ENCODE results near the gene PLEKHM2. TPM values are rescaled to one million over a fixed set of nuclear protein-coding genes. Genes with fewer than 3 reads are reported as not detected.

PLEKHM2 gene
- total RNA-seq, 1 experiment from 2014 or later: 41.8 TPM

GRCh38 chr1:15668089-15668754 lies 15.9 kb upstream of the PLEKHM2 start:
- H3K9ac ChIP-seq (ENCODE audit: low read length): no peak overlapping the region
- no peak overlapping the region for H3K4me2 ChIP-seq (ENCODE audit: low read depth, low read length, poor library complexity, severe bottlenecking)
- H3K9me2 ChIP-seq (replicated peaks; ENCODE audit: insufficient read depth, low read length): no peaks in the 10 kb centered on the region

GRCh38 chr1:15669074-15669473 lies 15.0 kb upstream of the PLEKHM2 start:
- Histone ChIP-seq H2AFZ (ENCODE audit: low read length) (no peak overlapping the region), H3K9me3 (ENCODE audit: low read length) (no peaks in the 10 kb centered on the region), H3K36me3 (ENCODE audit: insufficient read depth, low read length) (no peaks in the 10 kb centered on the region), H3K27ac (ENCODE audit: low read length) (no peak overlapping the region), H3K79me2 (ENCODE audit: low read length) (no peaks in the 10 kb centered on the region), H3K9me2 (replicated peaks; ENCODE audit: insufficient read depth, low read length) (no peaks in the 10 kb centered on the region), H3K4me1 (ENCODE audit: low read length) (no peaks in the 10 kb centered on the region), H3K4me2 (ENCODE audit: low read depth, low read length, poor library complexity, severe bottlenecking) (no peak overlapping the region), H3K4me3 (ENCODE audit: low read length) (no peak overlapping the region), H4K20me1 (ENCODE audit: insufficient read depth, low read depth, low read length) (0 out of 2 replicates have a peak, but pooled peaks cover 8% of the 10 kb centered on the region), H3K9ac (ENCODE audit: low read length) (no peak overlapping the region), H3K27me3 (ENCODE audit: low read length) (no peaks in the 10 kb centered on the region)
- no peak for DNase-seq

More at GRCh38 chr1:15668089-15668754, 15.9 kb upstream of the PLEKHM2 start:
- no peak for DNase-seq
- Histone ChIP-seq H3K9me3 (ENCODE audit: low read length) (no peaks in the 10 kb centered on the region), H3K27me3 (ENCODE audit: low read length) (no peaks in the 10 kb centered on the region), H3K79me2 (ENCODE audit: low read length) (no peaks in the 10 kb centered on the region), H3K27ac (ENCODE audit: low read length) (no peak overlapping the region), H2AFZ (ENCODE audit: low read length) (no peak overlapping the region), H3K4me1 (ENCODE audit: low read length) (no peaks in the 10 kb centered on the region), H4K20me1 (ENCODE audit: insufficient read depth, low read depth, low read length) (0 out of 2 replicates have a peak, but pooled peaks cover 8% of the 10 kb centered on the region), H3K4me3 (ENCODE audit: low read length) (no peak overlapping the region), H3K36me3 (ENCODE audit: insufficient read depth, low read length) (no peaks in the 10 kb centered on the region)

- Histone ChIP-seq H2AFZ (ENCODE audit: low read length) (no peak overlapping the region), H3K36me3 (ENCODE audit: insufficient read depth, low read length) (no peaks in the 10 kb centered on the region), H3K27ac (ENCODE audit: low read length) (no peak overlapping the region), H3K4me3 (ENCODE audit: low read length) (no peak overlapping the region), H3K27me3 (ENCODE audit: low read length) (no peaks in the 10 kb centered on the region), H3K79me2 (ENCODE audit: low read length) (no peaks in the 10 kb centered on the region), H3K9me2 (replicated peaks; ENCODE audit: insufficient read depth, low read length) (no peaks in the 10 kb centered on the region), H3K9ac (ENCODE audit: low read length) (no peak overlapping the region), H3K9me3 (ENCODE audit: low read length) (no peaks in the 10 kb centered on the region), H3K4me1 (ENCODE audit: low read length) (no peaks in the 10 kb centered on the region), H4K20me1 (ENCODE audit: insufficient read depth, low read depth, low read length) (0 out of 2 replicates have a peak, but pooled peaks cover under 1% of the 10 kb centered on the region), H3K4me2 (ENCODE audit: low read depth, low read length, poor library complexity, severe bottlenecking) (no peak overlapping the region)
- DNase-seq: no peak
These were observed 14.3 kb upstream of the PLEKHM2 start for GRCh38 chr1:15669864-15670263.

- Histone ChIP-seq H3K27me3 (ENCODE audit: low read length) (no peaks in the 10 kb centered on the region), H3K9me2 (replicated peaks; ENCODE audit: insufficient read depth, low read length) (no peaks in the 10 kb centered on the region), H3K9ac (ENCODE audit: low read length) (no peak overlapping the region), H3K4me1 (ENCODE audit: low read length) (no peaks in the 10 kb centered on the region), H3K27ac (ENCODE audit: low read length) (no peak overlapping the region), H3K9me3 (ENCODE audit: low read length) (no peaks in the 10 kb centered on the region), H3K4me3 (ENCODE audit: low read length) (no peak overlapping the region), H3K36me3 (ENCODE audit: insufficient read depth, low read length) (no peaks in the 10 kb centered on the region), H3K4me2 (ENCODE audit: low read depth, low read length, poor library complexity, severe bottlenecking) (no peak overlapping the region), H3K79me2 (ENCODE audit: low read length) (no peaks in the 10 kb centered on the region), H2AFZ (ENCODE audit: low read length) (no peak overlapping the region), H4K20me1 (ENCODE audit: insufficient read depth, low read depth, low read length) (no peaks in the 10 kb centered on the region)
- DNase-seq: no peak
These were observed 12.7 kb upstream of the PLEKHM2 start for GRCh38 chr1:15671430-15671829.

GRCh38 chr1:15674386-15675159 lies 9.5 kb upstream of the PLEKHM2 start:
- no peaks in the 10 kb centered on the region; the same call in 1 of the 2 replicates for H3K36me3 ChIP-seq (ENCODE audit: insufficient read depth, low read length)
- H3K9me3 ChIP-seq (ENCODE audit: low read length): no peaks in the 10 kb centered on the region
- no peaks in the 10 kb centered on the region for H3K9me2 ChIP-seq (replicated peaks; ENCODE audit: insufficient read depth, low read length)
- H3K27ac ChIP-seq (ENCODE audit: low read length): no peak overlapping the region
- no peaks in the 10 kb centered on the region for H3K79me2 ChIP-seq (ENCODE audit: low read length)
- no peak overlapping the region for H3K9ac ChIP-seq (ENCODE audit: low read length)
- H4K20me1 ChIP-seq (ENCODE audit: insufficient read depth, low read depth, low read length): no peaks in the 10 kb centered on the region
- H3K4me3 ChIP-seq (ENCODE audit: low read length): no peak overlapping the region
- DNase-seq: no peak
- no peak overlapping the region for H2AFZ ChIP-seq (ENCODE audit: low read length)
- 0 out of 2 replicates have a peak, but pooled peaks cover 3% of the 10 kb centered on the region for H3K4me1 ChIP-seq (ENCODE audit: low read length)
- no peak overlapping the region for H3K4me2 ChIP-seq (ENCODE audit: low read depth, low read length, poor library complexity, severe bottlenecking)
- no peaks in the 10 kb centered on the region for H3K27me3 ChIP-seq (ENCODE audit: low read length)

- H3K9me2 ChIP-seq (replicated peaks; ENCODE audit: insufficient read depth, low read length): no peaks in the 10 kb centered on the region
- no peak overlapping the region for H3K4me3 ChIP-seq (ENCODE audit: low read length)
- H3K4me1 ChIP-seq (ENCODE audit: low read length): 0 out of 2 replicates have a peak, but pooled peaks cover 3% of the 10 kb centered on the region
- H3K36me3 ChIP-seq (ENCODE audit: insufficient read depth, low read length): no peaks in the 10 kb centered on the region; the same call in 1 of the 2 replicates
- no peaks in the 10 kb centered on the region for H3K79me2 ChIP-seq (ENCODE audit: low read length)
- H3K27ac ChIP-seq (ENCODE audit: low read length): no peak overlapping the region
- no peaks in the 10 kb centered on the region for H3K9me3 ChIP-seq (ENCODE audit: low read length)
- no peaks in the 10 kb centered on the region for H3K27me3 ChIP-seq (ENCODE audit: low read length)
- H2AFZ ChIP-seq (ENCODE audit: low read length): no peak overlapping the region
- no peak overlapping the region for H3K4me2 ChIP-seq (ENCODE audit: low read depth, low read length, poor library complexity, severe bottlenecking)
- no peak overlapping the region for H3K9ac ChIP-seq (ENCODE audit: low read length)
- H4K20me1 ChIP-seq (ENCODE audit: insufficient read depth, low read depth, low read length): no peaks in the 10 kb centered on the region
- no peak for DNase-seq
These were observed 8.1 kb upstream of the PLEKHM2 start for GRCh38 chr1:15676010-15676409.

- H3K9me2 ChIP-seq (replicated peaks; ENCODE audit: insufficient read depth, low read length): no peaks in the 10 kb centered on the region
- peaks cover 8% of the 10 kb centered on the region for H3K4me1 ChIP-seq (ENCODE audit: low read length)
- H3K4me3 ChIP-seq (ENCODE audit: low read length): no peak overlapping the region
- no peak for DNase-seq
- no peaks in the 10 kb centered on the region for H3K79me2 ChIP-seq (ENCODE audit: low read length)
- no peak overlapping the region for H3K9ac ChIP-seq (ENCODE audit: low read length)
- H3K36me3 ChIP-seq (ENCODE audit: insufficient read depth, low read length): no peaks in the 10 kb centered on the region; the same call in 1 of the 2 replicates
- no peaks in the 10 kb centered on the region for H3K27me3 ChIP-seq (ENCODE audit: low read length)
- no peak overlapping the region for H3K27ac ChIP-seq (ENCODE audit: low read length)
- H2AFZ ChIP-seq (ENCODE audit: low read length): no peak overlapping the region
- H3K4me2 ChIP-seq (ENCODE audit: low read depth, low read length, poor library complexity, severe bottlenecking): no peak overlapping the region
- no peaks in the 10 kb centered on the region for H4K20me1 ChIP-seq (ENCODE audit: insufficient read depth, low read depth, low read length)
- no peaks in the 10 kb centered on the region for H3K9me3 ChIP-seq (ENCODE audit: low read length)
These were observed 7.1 kb upstream of the PLEKHM2 start for GRCh38 chr1:15676688-15677661.

Data from Karpas-422 (cell line).